GM18519 (cell line): Measurements from ENCODE around the gene RPL10A.

ENCODE experiments used
- ATAC-seq: cut with Tn5 transposase; IDR thresholded peaks from one replicate; pipeline ENCODE4 v1.9.1; 2021; ENCODE audit warnings: mild to moderate bottlenecking, moderate library complexity; ENCODE audit not compliant: unreplicated experiment, low FRiP score

RPL10A gene

GRCh38 chr6:35489995-35490791 is 22.0 kb downstream of the RPL10A start:
- no peak for ATAC-seq

GRCh38 chr6:35490821-35491557 is 22.8 kb downstream of the RPL10A start:
- no peak for ATAC-seq

GRCh38 chr6:35491558-35492257 is 23.5 kb downstream of the RPL10A start:
- no peak for ATAC-seq

- ATAC-seq, result no peak
Measured at GRCh38 chr6:35492258-35492973, 24.2 kb downstream of the RPL10A start.

GRCh38 chr6:35492974-35493284 is 24.7 kb downstream of the RPL10A start:
- no peak for ATAC-seq

GRCh38 chr6:35493307-35493983 is 25.2 kb downstream of the RPL10A start:
- ATAC-seq, result no peak

- no peak for ATAC-seq
Measured at GRCh38 chr6:35494161-35494563, 26.0 kb downstream of the RPL10A start.

GRCh38 chr6:35495258-35496035 is 27.2 kb downstream of the RPL10A start:
- no peak for ATAC-seq

- no peak for ATAC-seq
Measured at GRCh38 chr6:35496036-35496840, 28.0 kb downstream of the RPL10A start.

GRCh38 chr6:35496841-35497570 is 28.8 kb downstream of the RPL10A start, which contains the start of gene TEAD3:
TSS of gene TEAD3 (minus strand) at chr6:35497079.
- ATAC-seq, result no peak

- no peak for ATAC-seq
Measured at GRCh38 chr6:35497571-35498421, 29.6 kb downstream of the RPL10A start.

- ATAC-seq, result no peak
Measured at GRCh38 chr6:35498422-35499067, 30.3 kb downstream of the RPL10A start.

GRCh38 chr6:35499372-35499771 is 31.2 kb downstream of the RPL10A start:
- ATAC-seq, result no peak

GRCh38 chr6:35500782-35501181 is 32.6 kb downstream of the RPL10A start:
- no peak for ATAC-seq

GRCh38 chr6:35501784-35502183 is 33.6 kb downstream of the RPL10A start:
- no peak for ATAC-seq

GRCh38 chr6:35503534-35503933 is 35.3 kb downstream of the RPL10A start:
- ATAC-seq, result no peak

- ATAC-seq, result no peak
Measured at GRCh38 chr6:35505999-35506412, 37.8 kb downstream of the RPL10A start.
